Keratinocyte (primary cell): ENCODE results near the gene NCK2. TPM values are rescaled to one million over a fixed set of nuclear protein-coding genes. Genes with fewer than 3 reads are reported as not detected.
A peak's percentile ranks its signal among the peaks of the same experiment; 100 is the strongest.

ENCODE experiments used
- DNase-seq: peaks from one replicate; pipeline ENCODE4 v3.0.0-alpha.2; 2011; ENCODE audit warnings: low read depth, missing footprints, low spot score
- FAIRE-seq: peaks from 2 replicates; lab custom pipeline; 2011; peaks lifted over from hg19 to GRCh38; lab: Jason Lieb, UNC
- H2AFZ ChIP-seq: 2 replicates; pipeline ENCODE4 v1.6.0; 2012; ENCODE audit warnings: low read length, control low read depth, inconsistent platforms; ENCODE audit not compliant: control insufficient read depth
- H3K27ac ChIP-seq: 2 replicates; pipeline ENCODE4 v1.5.1; 2011; ENCODE audit warnings: low read length; ENCODE audit not compliant: control insufficient read depth, insufficient read depth
- H3K27me3 ChIP-seq: 3 replicates; pipeline ENCODE4 v1.6.0; 2011; ENCODE audit warnings: low read length; ENCODE audit not compliant: control insufficient read depth, insufficient read depth; ENCODE audit errors: extremely low read depth
- H3K36me3 ChIP-seq, 2 experiments: 2 replicates in 1 of 2; 3 replicates in 1 of 2; pipeline ENCODE4 v1.5.1; 2011; ENCODE audit warnings: low read length in 2 of 2, mild to moderate bottlenecking in 1 of 2; ENCODE audit not compliant: control insufficient read depth in 2 of 2, insufficient read depth in 2 of 2; ENCODE audit errors: extremely low read depth in 1 of 2
- H3K4me1 ChIP-seq: 3 replicates; pipeline ENCODE4 v1.5.1; 2011; ENCODE audit warnings: low read length; ENCODE audit not compliant: control insufficient read depth, insufficient read depth; ENCODE audit errors: extremely low read depth
- H3K4me2 ChIP-seq: 3 replicates; pipeline ENCODE4 v1.6.0; 2011; ENCODE audit warnings: low read depth, low read length; ENCODE audit not compliant: control insufficient read depth, insufficient read depth; ENCODE audit errors: extremely low read depth
- H3K4me3 ChIP-seq, 3 experiments: fragments of 200-600 bp in 1 of 3; sonication (generic) in 1 of 3; 2 replicates in 2 of 3; 3 replicates in 1 of 3; pipeline ENCODE4 v1.5.1; 2011 to 2016; ENCODE audit warnings: low read length in 3 of 3, mild to moderate bottlenecking in 3 of 3, control low read depth in 2 of 3, inconsistent platforms in 1 of 3, low read depth in 1 of 3, mixed read lengths in 1 of 3, mixed run types in 1 of 3, moderate library complexity in 1 of 3; ENCODE audit not compliant: control insufficient read depth in 2 of 3, insufficient read depth in 2 of 3; ENCODE audit errors: extremely low read depth in 1 of 3
- H3K79me2 ChIP-seq: 2 replicates; pipeline ENCODE4 v1.6.0; 2012; ENCODE audit warnings: low read length; ENCODE audit not compliant: control insufficient read depth, insufficient read depth
- H3K9ac ChIP-seq: 3 replicates; pipeline ENCODE4 v1.6.0; 2011; ENCODE audit warnings: low read length; ENCODE audit not compliant: control insufficient read depth, insufficient read depth; ENCODE audit errors: extremely low read depth
- H3K9me1 ChIP-seq: 3 replicates; pipeline ENCODE4 v1.6.0; 2011; ENCODE audit warnings: low read length; ENCODE audit not compliant: control insufficient read depth, insufficient read depth; ENCODE audit errors: extremely low read depth
- H3K9me3 ChIP-seq: 2 replicates; pipeline ENCODE4 v1.5.1; 2012; ENCODE audit warnings: low read depth, low read length; ENCODE audit not compliant: control insufficient read depth
- H4K20me1 ChIP-seq: 3 replicates; pipeline ENCODE4 v1.6.0; 2011; ENCODE audit warnings: low read length; ENCODE audit not compliant: control insufficient read depth, insufficient read depth; ENCODE audit errors: extremely low read depth
- CTCF ChIP-seq, 3 experiments: IDR thresholded peaks in 1 of 3; conservative IDR thresholded peaks in 1 of 3; optimal IDR thresholded peaks in 1 of 3; 2 replicates in 2 of 3; 3 replicates in 1 of 3; pipeline versions ENCODE3 to v1.5.1; 2011; ENCODE audit warnings: low read length in 3 of 3, mild to moderate bottlenecking in 3 of 3, moderate library complexity in 2 of 3, control low read depth in 1 of 3, inconsistent platforms in 1 of 3; ENCODE audit not compliant: insufficient read depth in 2 of 3; ENCODE audit errors: extremely low read depth in 1 of 3
- dilution Hi-C: fragments of 300-500 bp; cut with MboI; formaldehyde crosslinking; loops from one replicate; pipeline ENCODE4 v1.7.0; 2020; ENCODE audit warnings: low sequenced_read_pairs; ENCODE audit not compliant: extremely low pct_ligation_motif_present
- polyA plus RNA-seq, 5 experiments: library from polyadenylated mRNA; depleted of rRNA in 3 of 5; stranded (reverse) in 3 of 5; stranded (forward) in 1 of 5; unstranded in 1 of 5; fragments of >200 nt; gene quantifications; 1 replicate in 1 of 5; 2 replicates in 3 of 5; 3 replicates in 1 of 5; pipeline versions ENCODE4 v1.2.1 to v1.2.3, GENCODE V29; 2011 to 2012; ENCODE audit warnings: missing spikeins in 2 of 5, low read depth in 1 of 5, low replicate concordance in 1 of 5

NCK2 gene
- polyA plus RNA-seq, 1 donor (not counting 4 experiments of a cell fraction or from before 2014, with no cell fraction given): 31.4 TPM

GRCh38 chr2:105796131-105796638 is 51.5 kb downstream of the NCK2 start:
- H3K4me1 ChIP-seq: peaks cover 46% of the 10 kb centered on the region
- TF ChIP-seq CTCF (optimal IDR thresholded peaks at IDR 0.05 in 1 of 3, IDR thresholded peaks at IDR 0.05 in 1 of 3, conservative IDR thresholded peaks at IDR 0.05 in 1 of 3; ENCODE audit: extremely low read depth in 1 of 3, insufficient read depth in 2 of 3, low read length in 3 of 3): no peak

GRCh38 chr2:105796791-105797190 is 52.1 kb downstream of the NCK2 start:
- peaks cover 41% of the 10 kb centered on the region for H3K4me1 ChIP-seq
- no peak for FAIRE-seq
- H3K4me3 ChIP-seq: peak overlapping the region in 2 of 3 experiments; percentile 11 to 41
- peak overlapping the region; percentile 86 for H3K4me2 ChIP-seq
- no peak overlapping the region for H2AFZ ChIP-seq
- DNase-seq: no peak
- no peaks in the 10 kb centered on the region for H3K27me3 ChIP-seq
- peak overlapping the region; percentile 55 for H3K9ac ChIP-seq
- no peak for TF ChIP-seq CTCF (optimal IDR thresholded peaks at IDR 0.05 in 1 of 3, IDR thresholded peaks at IDR 0.05 in 1 of 3, conservative IDR thresholded peaks at IDR 0.05 in 1 of 3; ENCODE audit: extremely low read depth in 1 of 3, insufficient read depth in 2 of 3, low read length in 3 of 3)
- H3K27ac ChIP-seq: peak overlapping the region; percentile 89
- H3K36me3 ChIP-seq: peaks cover under 1% of the 10 kb centered on the region in 2 experiments
- H3K79me2 ChIP-seq: peaks cover 80% of the 10 kb centered on the region
- no peaks in the 10 kb centered on the region for H3K9me3 ChIP-seq
- H4K20me1 ChIP-seq: peaks cover 2% of the 10 kb centered on the region
- dilution Hi-C loops: no loop called here
- H3K9me1 ChIP-seq: no peaks in the 10 kb centered on the region

More at GRCh38 chr2:105796131-105796638, 51.5 kb downstream of the NCK2 start:
- Histone ChIP-seq H3K9me1 (no peaks in the 10 kb centered on the region), H3K9me3 (no peaks in the 10 kb centered on the region), H3K79me2 (peaks cover 80% of the 10 kb centered on the region), H2AFZ (no peak overlapping the region), H3K4me2 (peak overlapping the region; percentile 86), H3K27ac (peak overlapping the region; percentile 89), H3K27me3 (no peaks in the 10 kb centered on the region), H3K9ac (peak overlapping the region; percentile 43), H4K20me1 (peaks cover 2% of the 10 kb centered on the region), H3K4me3 (peak overlapping the region in 2 of 3 experiments; percentile 20 to 45), H3K36me3 (no peaks in the 10 kb centered on the region)
- dilution Hi-C loops: no loop called here
- FAIRE-seq (no peak), DNase-seq (no peak)
